Measurements from ENCODE around the gene FUT6.
"Not testable (repeated sequence)": the region's sequence is repeated elsewhere in the genome, so short reads cannot be mapped to it uniquely, and the experiment has no call there.

The FUT6 gene

DNA sequence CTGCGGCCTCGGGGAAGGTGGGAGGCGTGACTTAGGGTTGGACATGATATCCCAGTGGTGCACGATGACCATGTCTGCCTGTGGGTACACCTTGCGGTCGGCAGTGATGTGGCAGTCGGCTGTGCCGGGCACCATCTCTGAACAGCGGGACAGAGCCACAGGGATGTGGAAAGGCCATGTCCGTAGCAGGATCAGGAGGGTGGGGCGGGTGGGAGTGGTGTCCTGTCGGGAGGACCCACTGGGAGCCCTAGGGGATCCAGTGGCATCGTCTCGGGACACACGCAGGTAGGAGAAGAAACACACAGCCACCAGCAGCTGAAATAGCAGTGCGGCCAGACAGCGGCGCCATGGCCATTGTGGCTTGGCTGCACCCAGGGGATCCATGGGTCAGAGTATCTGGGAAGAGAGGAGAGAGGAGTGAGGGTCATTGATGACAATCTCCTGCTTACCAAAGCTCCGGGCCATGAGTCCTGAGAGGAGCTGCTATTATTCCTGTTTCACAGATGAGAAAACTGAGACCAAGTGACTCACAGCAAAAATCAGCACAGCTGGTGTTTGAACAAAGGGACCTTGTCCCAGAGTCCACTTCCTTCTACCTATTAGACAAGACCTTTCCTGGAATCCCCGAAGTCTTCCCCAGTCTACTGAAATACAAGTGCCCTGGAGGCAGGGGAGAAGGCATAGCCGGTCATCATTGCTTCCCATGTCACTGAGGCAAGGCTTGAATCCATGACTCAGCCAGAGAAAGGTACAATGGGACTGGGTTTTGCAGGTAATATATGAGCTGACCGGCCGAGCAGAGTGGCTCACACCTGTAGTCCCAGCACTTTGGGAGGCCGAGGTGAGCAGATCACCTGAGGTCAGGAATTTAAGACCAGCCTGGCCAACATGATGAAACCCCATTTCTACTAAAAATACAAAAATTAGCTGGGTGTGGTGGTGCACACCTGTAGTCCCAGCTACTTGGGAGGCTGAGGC is 5.2 kb upstream of the FUT6 start:
- H3K9ac ChIP-seq (ENCODE audit: low read length): no peak overlapping the region
- no peaks in the 10 kb centered on the region for H3K9me3 ChIP-seq (replicated peaks; ENCODE audit: insufficient read depth, low read length)

DNA sequence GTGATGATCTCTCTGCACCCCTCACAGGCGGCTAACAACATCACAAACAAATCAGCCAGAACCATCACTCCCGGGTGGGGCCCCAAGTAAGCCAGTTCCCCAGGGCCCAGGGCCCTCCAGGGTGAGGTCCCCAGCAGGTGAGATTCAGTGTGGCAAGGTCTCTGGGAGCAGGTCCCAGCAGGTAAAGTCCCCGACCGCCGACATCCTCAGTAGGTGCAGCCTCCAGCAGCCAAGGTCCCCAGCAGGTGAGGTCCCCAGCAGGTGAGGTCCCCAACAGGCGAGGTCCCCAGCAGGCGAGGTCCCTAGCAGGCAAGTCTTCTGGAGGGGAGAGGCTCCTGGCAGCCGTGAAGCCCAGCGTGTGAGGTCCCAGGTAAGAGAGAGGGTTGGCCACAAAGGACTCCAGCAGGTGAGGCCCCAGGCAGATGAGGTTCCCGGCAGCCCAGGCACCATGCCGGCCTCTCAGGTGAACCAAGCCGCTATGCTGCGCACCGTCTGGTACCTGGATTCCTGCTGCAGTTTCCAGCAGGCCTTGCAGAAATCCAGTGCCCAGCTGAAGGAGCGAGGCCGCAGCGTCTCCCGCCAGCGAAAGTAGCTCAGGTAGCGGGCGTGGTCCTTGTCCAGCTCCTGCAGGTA is 3.9 kb upstream of the FUT6 start:
- Histone ChIP-seq H3K36me3 (replicated peaks; ENCODE audit: insufficient read depth, low read length) (no peaks in the 10 kb centered on the region), H3K9ac (ENCODE audit: low read length) (no peak overlapping the region), H3K4me3 (ENCODE audit: low read length) (no peak overlapping the region), H2AFZ (ENCODE audit: low read length) (no peak overlapping the region), H3K9me3 (replicated peaks; ENCODE audit: insufficient read depth, low read length) (no peaks in the 10 kb centered on the region), H3K9me2 (replicated peaks; ENCODE audit: insufficient read depth, low read length) (no peaks in the 10 kb centered on the region), H3K27ac (ENCODE audit: low read length) (no peak overlapping the region), H3K27me3 (replicated peaks; ENCODE audit: insufficient read depth, low read length) (peaks cover 78% of the 10 kb centered on the region), H3K79me2 (ENCODE audit: low read length) (no peaks in the 10 kb centered on the region), H3F3A (ENCODE audit: insufficient read depth, low read length) (no peaks in the 10 kb centered on the region), H4K20me1 (ENCODE audit: insufficient read depth, low read length) (no peaks in the 10 kb centered on the region), H3K4me1 (ENCODE audit: low read length) (no peaks in the 10 kb centered on the region), H3K4me2 (ENCODE audit: low read depth, low read length) (no peak overlapping the region)
- no peak for DNase-seq
- TF ChIP-seq EZH2 (optimal IDR thresholded peaks at IDR 0.05; ENCODE audit: low read depth, low read length) (no peak), EZH2phosphoT487 (IDR thresholded peaks at IDR 0.05; ENCODE audit: low read length) (no peak)
- TF ChIP-seq, protein P1, sequence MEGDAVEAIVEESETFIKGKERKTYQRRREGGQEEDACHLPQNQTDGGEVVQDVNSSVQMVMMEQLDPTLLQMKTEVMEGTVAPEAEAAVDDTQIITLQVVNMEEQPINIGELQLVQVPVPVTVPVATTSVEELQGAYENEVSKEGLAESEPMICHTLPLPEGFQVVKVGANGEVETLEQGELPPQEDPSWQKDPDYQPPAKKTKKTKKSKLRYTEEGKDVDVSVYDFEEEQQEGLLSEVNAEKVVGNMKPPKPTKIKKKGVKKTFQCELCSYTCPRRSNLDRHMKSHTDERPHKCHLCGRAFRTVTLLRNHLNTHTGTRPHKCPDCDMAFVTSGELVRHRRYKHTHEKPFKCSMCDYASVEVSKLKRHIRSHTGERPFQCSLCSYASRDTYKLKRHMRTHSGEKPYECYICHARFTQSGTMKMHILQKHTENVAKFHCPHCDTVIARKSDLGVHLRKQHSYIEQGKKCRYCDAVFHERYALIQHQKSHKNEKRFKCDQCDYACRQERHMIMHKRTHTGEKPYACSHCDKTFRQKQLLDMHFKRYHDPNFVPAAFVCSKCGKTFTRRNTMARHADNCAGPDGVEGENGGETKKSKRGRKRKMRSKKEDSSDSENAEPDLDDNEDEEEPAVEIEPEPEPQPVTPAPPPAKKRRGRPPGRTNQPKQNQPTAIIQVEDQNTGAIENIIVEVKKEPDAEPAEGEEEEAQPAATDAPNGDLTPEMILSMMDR (IDR thresholded peaks at IDR 0.05; ENCODE audit: low read length): no peak

More for the DNA sequence above, 5.2 kb upstream of the FUT6 start:
- no peak overlapping the region for H3K27ac ChIP-seq (ENCODE audit: low read length)
- H4K20me1 ChIP-seq (ENCODE audit: insufficient read depth, low read length): no peaks in the 10 kb centered on the region
- H2AFZ ChIP-seq (ENCODE audit: low read length): no peak overlapping the region
- H3K9me2 ChIP-seq (replicated peaks; ENCODE audit: insufficient read depth, low read length): no peaks in the 10 kb centered on the region
- H3K4me1 ChIP-seq (ENCODE audit: low read length): no peaks in the 10 kb centered on the region
- H3K4me2 ChIP-seq (ENCODE audit: low read depth, low read length): no peak overlapping the region
- H3K79me2 ChIP-seq (ENCODE audit: low read length): no peaks in the 10 kb centered on the region
- H3K36me3 ChIP-seq (replicated peaks; ENCODE audit: insufficient read depth, low read length): no peaks in the 10 kb centered on the region
- no peak overlapping the region for H3K4me3 ChIP-seq (ENCODE audit: low read length)
- no peaks in the 10 kb centered on the region for H3F3A ChIP-seq (ENCODE audit: insufficient read depth, low read length)
- DNase-seq: no peak
- H3K27me3 ChIP-seq (replicated peaks; ENCODE audit: insufficient read depth, low read length): peaks cover 78% of the 10 kb centered on the region
- TF ChIP-seq EZH2phosphoT487 (IDR thresholded peaks at IDR 0.05; ENCODE audit: low read length): no peak
- TF ChIP-seq, protein P1 (IDR thresholded peaks at IDR 0.05; ENCODE audit: low read length): no peak
- no peak for TF ChIP-seq EZH2 (optimal IDR thresholded peaks at IDR 0.05; ENCODE audit: low read depth, low read length)

DNA sequence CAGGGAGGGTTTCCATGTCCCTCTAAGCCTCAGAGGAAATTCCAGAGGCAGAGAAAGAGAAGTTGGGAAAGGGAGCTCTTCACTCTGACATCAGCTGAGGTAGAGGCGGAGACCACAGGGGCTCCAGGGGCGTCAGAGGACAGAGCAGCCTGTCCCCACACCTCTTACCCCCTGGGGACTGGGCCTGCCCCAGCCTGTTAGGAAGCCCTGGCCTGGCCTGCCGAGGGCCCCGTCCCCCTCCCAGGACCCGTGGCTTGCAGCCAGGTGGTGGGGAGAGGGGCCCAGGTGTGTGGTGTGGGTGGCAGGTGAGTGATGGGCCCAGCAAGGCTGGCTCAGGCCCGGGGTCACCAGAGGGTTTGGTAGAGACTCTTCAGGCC is 2.2 kb upstream of the FUT6 start:
- not testable (repeated sequence) for H3K4me1 ChIP-seq (ENCODE audit: low read length); H3K4me3 ChIP-seq (ENCODE audit: low read length); H3K79me2 ChIP-seq (ENCODE audit: low read length); H3F3A ChIP-seq (ENCODE audit: insufficient read depth, low read length); H3K9me2 ChIP-seq (replicated peaks; ENCODE audit: insufficient read depth, low read length); DNase-seq; H3K9me3 ChIP-seq (replicated peaks; ENCODE audit: insufficient read depth, low read length); H3K4me2 ChIP-seq (ENCODE audit: low read depth, low read length); H3K27ac ChIP-seq (ENCODE audit: low read length); H2AFZ ChIP-seq (ENCODE audit: low read length); H3K9ac ChIP-seq (ENCODE audit: low read length); H3K36me3 ChIP-seq (replicated peaks; ENCODE audit: insufficient read depth, low read length); H4K20me1 ChIP-seq (ENCODE audit: insufficient read depth, low read length)
- H3K27me3 ChIP-seq (replicated peaks; ENCODE audit: insufficient read depth, low read length): peaks cover 78% of the 10 kb centered on the region

Measured in MM.1S (cell line).